ENCODE results near the gene ANKRD11. TPM values are rescaled to one million over a fixed set of nuclear protein-coding genes. Genes with fewer than 3 reads are reported as not detected.

The ANKRD11 gene
- total and polyA plus RNA-seq, 9 donors: 52.1 to 188 (median 109) TPM

GRCh38 chr16:89443727-89444084, 46.7 kb downstream of the ANKRD11 start:
- Histone ChIP-seq H3K27ac (peak overlapping the region in 1 of 2 donors; percentile 60), H3K4me3 (no peak overlapping the region), H3K27me3 (no peaks in the 10 kb centered on the region), H3K36me3 (no peaks in the 10 kb centered on the region), H3K9me3 (no peaks in the 10 kb centered on the region), H3K4me1 (ENCODE audit: insufficient read depth) (peaks cover 36% of the 10 kb centered on the region)
- WGBS, 3 donors: 43 to 55% (median 48%) methylated on average over 8 of the region's 8 CpGs
- no peak for TF ChIP-seq CTCF (IDR thresholded peaks at IDR 0.05)
- no peak for TF ChIP-seq POLR2A (IDR thresholded peaks at IDR 0.05)
- no peak for TF ChIP-seq EP300 (IDR thresholded peaks at IDR 0.05)
- intact Hi-C loops (cut with DNase I): no loop called here
- no peak for DNase-seq

- 26 to 29% (median 28%) methylated on average over 13 of the region's 13 CpGs for WGBS, 3 donors
- H3K4me1 ChIP-seq (ENCODE audit: insufficient read depth): peaks cover 39% of the 10 kb centered on the region
Measured at GRCh38 chr16:89442990-89443726, 47.2 kb downstream of the ANKRD11 start.

GRCh38 chr16:89442588-89442987, 47.8 kb downstream of the ANKRD11 start:
- Histone ChIP-seq H3K9me3 (no peaks in the 10 kb centered on the region), H3K4me1 (ENCODE audit: insufficient read depth) (peaks cover 43% of the 10 kb centered on the region), H3K27ac (peak overlapping the region; percentile 44 to 60), H3K36me3 (no peaks in the 10 kb centered on the region), H3K4me3 (peak overlapping the region; percentile 9), H3K27me3 (no peaks in the 10 kb centered on the region)
- WGBS, 3 donors: 16 to 20% (median 19%) methylated on average over 10 of the region's 10 CpGs
- DNase-seq: no peak
- intact Hi-C loops (cut with DNase I): no loop called here
- no peak for TF ChIP-seq CTCF (IDR thresholded peaks at IDR 0.05)
- no peak for TF ChIP-seq EP300 (IDR thresholded peaks at IDR 0.05)
- no peak for TF ChIP-seq POLR2A (IDR thresholded peaks at IDR 0.05)

More at GRCh38 chr16:89442990-89443726, 47.2 kb downstream of the ANKRD11 start:
- DNase-seq: peak in 3 of 5 donors; percentile 39 to 61 (median 56)
- intact Hi-C loops (cut with DNase I): no loop called here
- H3K27ac ChIP-seq: peak overlapping the region in 1 of 2 donors; percentile 60
- TF ChIP-seq EP300 (IDR thresholded peaks at IDR 0.05) (no peak), CTCF (IDR thresholded peaks at IDR 0.05) (no peak), POLR2A (IDR thresholded peaks at IDR 0.05) (no peak)
- no peaks in the 10 kb centered on the region for H3K9me3 ChIP-seq
- H3K27me3 ChIP-seq: no peaks in the 10 kb centered on the region
- H3K36me3 ChIP-seq: no peaks in the 10 kb centered on the region
- no peak overlapping the region for H3K4me3 ChIP-seq

GRCh38 chr16:89439659-89440058, 50.7 kb downstream of the ANKRD11 start:
- 81 to 89% (median 86%) methylated on average over 5 of the region's 5 CpGs for WGBS, 3 donors
- no peaks in the 10 kb centered on the region for H3K9me3 ChIP-seq
- H3K27ac ChIP-seq: no peak overlapping the region
- no peak for DNase-seq
- H3K27me3 ChIP-seq: no peaks in the 10 kb centered on the region
- H3K4me1 ChIP-seq (ENCODE audit: insufficient read depth): peaks cover 32% of the 10 kb centered on the region
- intact Hi-C loops (cut with DNase I): no loop called here
- H3K4me3 ChIP-seq: no peak overlapping the region
- no peak for TF ChIP-seq EP300 (IDR thresholded peaks at IDR 0.05)
- H3K36me3 ChIP-seq: no peaks in the 10 kb centered on the region

- TF ChIP-seq POLR2A (IDR thresholded peaks at IDR 0.05) (no peak), EP300 (IDR thresholded peaks at IDR 0.05) (no peak), CTCF (IDR thresholded peaks at IDR 0.05) (no peak)
- WGBS, 3 donors: 81 to 89% (median 86%) methylated on average over 8 of the region's 8 CpGs
- DNase-seq: no peak
- Histone ChIP-seq H3K27me3 (no peaks in the 10 kb centered on the region), H3K4me3 (no peak overlapping the region), H3K27ac (no peak overlapping the region), H3K9me3 (no peaks in the 10 kb centered on the region), H3K36me3 (no peaks in the 10 kb centered on the region), H3K4me1 (ENCODE audit: insufficient read depth) (peaks cover 23% of the 10 kb centered on the region)
- intact Hi-C loops (cut with DNase I): no loop called here
Measured at GRCh38 chr16:89437991-89438390, 52.4 kb downstream of the ANKRD11 start.
